ENCODE measurements around the gene GPRC5D. TPM values are rescaled to one million over a fixed set of nuclear protein-coding genes. Genes with fewer than 3 reads are reported as not detected.

Gene GPRC5D
- total and polyA plus RNA-seq, 8 donors = 0.69 to 1.7 (median 0.84) TPM; not detected in 2

DNA sequence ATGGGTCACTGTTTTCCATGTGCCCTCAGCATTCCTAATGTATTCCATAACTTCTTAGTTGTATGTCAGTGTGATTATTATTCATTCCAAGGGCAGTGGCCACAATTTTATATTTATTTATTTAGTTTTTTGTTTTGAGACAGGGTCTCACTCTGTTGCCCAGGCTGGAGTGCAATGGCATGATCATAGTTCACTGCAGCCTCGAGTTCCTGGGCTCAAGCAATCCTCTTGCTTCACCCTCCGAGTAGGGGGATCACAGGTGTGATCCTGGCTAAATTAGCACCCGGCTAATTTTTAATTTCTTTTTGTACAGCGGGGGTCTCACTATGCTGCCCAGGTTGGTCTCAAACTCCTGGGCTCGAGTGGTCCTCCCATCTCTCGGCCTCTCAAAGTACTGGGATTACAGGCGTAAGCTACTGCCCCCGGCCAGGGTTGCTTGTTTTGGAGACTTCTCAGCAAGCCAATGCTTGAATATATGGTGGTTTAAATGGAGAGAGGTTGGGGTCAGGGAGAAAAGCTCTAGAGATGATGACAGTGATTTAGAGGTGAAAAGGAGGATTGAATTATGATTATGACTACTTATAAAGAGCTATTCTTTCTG, 53.0 kb downstream of the GPRC5D start:
- Histone ChIP-seq H3K27ac (peak overlapping the region in 1 of 2 donors; percentile 72), H3K4me3 (no peak overlapping the region), H3K4me1 (peaks cover 18 to 22% of the 10 kb centered on the region in 2 donors), H3K9me3 (no peaks in the 10 kb centered on the region), H3K27me3 (peaks cover 0 to 5% of the 10 kb centered on the region in 2 donors), H3K36me3 (no peaks in the 10 kb centered on the region)
- intact Hi-C loops (cut with DNase I) = no loop called here
- TF ChIP-seq, protein P1, sequence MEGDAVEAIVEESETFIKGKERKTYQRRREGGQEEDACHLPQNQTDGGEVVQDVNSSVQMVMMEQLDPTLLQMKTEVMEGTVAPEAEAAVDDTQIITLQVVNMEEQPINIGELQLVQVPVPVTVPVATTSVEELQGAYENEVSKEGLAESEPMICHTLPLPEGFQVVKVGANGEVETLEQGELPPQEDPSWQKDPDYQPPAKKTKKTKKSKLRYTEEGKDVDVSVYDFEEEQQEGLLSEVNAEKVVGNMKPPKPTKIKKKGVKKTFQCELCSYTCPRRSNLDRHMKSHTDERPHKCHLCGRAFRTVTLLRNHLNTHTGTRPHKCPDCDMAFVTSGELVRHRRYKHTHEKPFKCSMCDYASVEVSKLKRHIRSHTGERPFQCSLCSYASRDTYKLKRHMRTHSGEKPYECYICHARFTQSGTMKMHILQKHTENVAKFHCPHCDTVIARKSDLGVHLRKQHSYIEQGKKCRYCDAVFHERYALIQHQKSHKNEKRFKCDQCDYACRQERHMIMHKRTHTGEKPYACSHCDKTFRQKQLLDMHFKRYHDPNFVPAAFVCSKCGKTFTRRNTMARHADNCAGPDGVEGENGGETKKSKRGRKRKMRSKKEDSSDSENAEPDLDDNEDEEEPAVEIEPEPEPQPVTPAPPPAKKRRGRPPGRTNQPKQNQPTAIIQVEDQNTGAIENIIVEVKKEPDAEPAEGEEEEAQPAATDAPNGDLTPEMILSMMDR (IDR thresholded peaks at IDR 0.05) = no peak
- ATAC-seq = no peak
- no peak for DNase-seq

DNA sequence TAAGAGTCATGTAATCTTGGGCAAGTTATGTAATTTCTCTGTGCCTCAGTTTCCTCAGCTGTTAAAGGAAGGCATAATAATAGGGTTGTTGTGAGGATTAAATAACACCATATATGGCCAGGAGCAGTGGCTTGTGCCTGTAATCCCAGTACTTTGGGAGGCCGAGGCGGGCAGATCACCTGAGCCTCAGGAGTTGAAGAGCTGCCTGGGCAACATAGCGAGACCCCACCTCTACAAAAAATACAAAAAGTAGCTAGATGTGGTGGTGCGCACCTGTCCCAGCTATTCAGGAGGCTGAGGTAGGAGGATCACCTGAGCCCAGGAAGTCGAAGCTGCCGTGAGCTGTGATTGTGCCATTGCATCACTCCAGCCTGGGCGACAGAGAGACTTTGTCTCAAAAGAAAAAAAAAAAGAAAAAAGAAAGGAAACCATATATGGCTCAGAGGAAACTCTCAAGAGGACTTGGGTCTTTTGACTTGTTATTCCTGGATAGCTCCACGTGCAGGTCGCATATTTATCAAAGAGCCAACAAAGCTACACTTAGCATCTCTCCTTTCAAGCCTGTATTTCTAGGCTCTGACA, 53.7 kb downstream of the GPRC5D start:
- peak overlapping the region in 1 of 2 donors; percentile 20 for H3K27ac ChIP-seq
- TF ChIP-seq, protein P1 (IDR thresholded peaks at IDR 0.05) = no peak
- DNase-seq (no peak), ATAC-seq (no peak)
- no peak overlapping the region for H3K4me3 ChIP-seq
- intact Hi-C loops (cut with DNase I) = no loop called here
- H3K36me3 ChIP-seq = no peaks in the 10 kb centered on the region
- H3K9me3 ChIP-seq = no peaks in the 10 kb centered on the region
- H3K27me3 ChIP-seq = peaks cover 0 to 10% of the 10 kb centered on the region in 2 donors
- peaks cover 18 to 22% of the 10 kb centered on the region in 2 donors for H3K4me1 ChIP-seq

DNA sequence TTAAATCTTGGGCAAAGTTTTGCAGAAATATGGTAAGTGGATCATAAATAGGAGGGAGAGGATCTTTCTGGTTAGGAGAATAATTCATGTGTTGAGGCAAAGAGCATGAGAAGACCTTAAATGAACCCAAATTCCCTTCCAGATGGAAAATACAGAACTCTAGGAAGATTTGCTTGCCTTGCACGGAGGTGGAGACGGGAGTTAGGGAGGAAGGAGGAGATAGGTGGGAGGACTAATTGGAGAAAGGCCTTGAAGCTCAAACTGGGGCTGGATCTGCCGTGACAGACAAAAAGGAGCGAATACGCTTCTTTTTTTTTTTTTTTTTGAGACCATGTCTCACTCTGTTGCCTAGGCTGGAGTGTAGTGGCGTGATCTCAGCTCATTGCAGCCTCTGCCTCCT, 54.7 kb downstream of the GPRC5D start:
- no peaks in the 10 kb centered on the region for H3K9me3 ChIP-seq
- TF ChIP-seq, protein P1 (IDR thresholded peaks at IDR 0.05) = no peak
- H3K36me3 ChIP-seq = no peaks in the 10 kb centered on the region
- H3K27me3 ChIP-seq = peaks cover 0 to 19% of the 10 kb centered on the region in 2 donors
- DNase-seq (no peak), ATAC-seq (no peak)
- H3K27ac ChIP-seq = peak overlapping the region in 1 of 2 donors; percentile 26
- intact Hi-C loops (cut with DNase I) = no loop called here
- H3K4me1 ChIP-seq = peaks cover 16 to 18% of the 10 kb centered on the region in 2 donors
- no peak overlapping the region for H3K4me3 ChIP-seq

DNA sequence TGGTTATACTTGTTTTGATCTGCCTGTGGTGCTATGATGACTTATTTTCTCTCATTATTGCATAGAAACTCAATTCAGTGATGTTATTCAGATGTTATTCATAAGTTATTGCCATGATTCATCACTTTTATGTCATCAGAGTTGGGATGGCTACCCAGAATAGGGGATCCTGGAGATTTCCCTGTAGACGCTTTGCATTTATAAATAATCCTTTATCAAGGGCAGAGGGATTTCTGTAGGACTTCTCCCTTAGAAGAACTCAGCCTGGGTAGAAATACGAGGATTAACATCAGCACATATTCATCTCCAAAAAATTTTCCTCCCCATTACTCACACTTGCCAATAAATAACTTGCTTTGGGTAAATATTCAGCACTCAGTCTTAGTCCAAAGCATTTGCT, 55.7 kb downstream of the GPRC5D start:
- no peak for DNase-seq
- H3K9me3 ChIP-seq = no peaks in the 10 kb centered on the region
- H3K36me3 ChIP-seq = no peaks in the 10 kb centered on the region
- intact Hi-C loops (cut with DNase I) = no loop called here
- peaks cover 14 to 23% of the 10 kb centered on the region in 2 donors for H3K4me1 ChIP-seq
- peak overlapping the region in 1 of 2 donors; percentile 42 for H3K4me3 ChIP-seq
- no peak for ATAC-seq
- TF ChIP-seq, protein P1 (IDR thresholded peaks at IDR 0.05) = no peak
- H3K27ac ChIP-seq = peak overlapping the region in 1 of 2 donors; percentile 8
- peaks cover 0 to 29% of the 10 kb centered on the region in 2 donors for H3K27me3 ChIP-seq

DNA sequence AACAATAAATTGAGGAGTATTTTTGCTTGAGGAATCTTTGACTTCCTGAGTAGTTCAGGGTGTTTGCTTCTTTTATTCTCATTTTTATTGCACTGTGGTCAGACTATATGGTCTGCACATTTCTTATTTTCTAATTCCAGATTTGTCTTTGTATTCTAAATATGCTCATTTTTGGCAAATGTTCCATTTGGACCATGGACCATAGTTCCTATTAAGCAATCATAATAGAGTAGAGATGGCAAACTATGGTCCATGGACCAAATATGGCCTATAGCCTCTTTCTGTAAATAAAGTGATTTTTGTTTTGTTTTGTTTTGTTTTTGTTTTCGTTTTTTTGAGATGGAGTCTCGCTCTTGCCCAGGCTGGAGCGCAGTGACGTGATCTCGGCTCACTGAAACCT, 58.5 kb downstream of the GPRC5D start:
- no peak for ATAC-seq
- H3K27me3 ChIP-seq = peaks cover 0 to 48% of the 10 kb centered on the region in 2 donors
- H3K36me3 ChIP-seq = no peaks in the 10 kb centered on the region
- peak overlapping the region; percentile 64 to 84 for H3K27ac ChIP-seq
- intact Hi-C loops (cut with DNase I) = no loop called here
- peak overlapping the region; percentile 42 to 49 for H3K4me3 ChIP-seq
- TF ChIP-seq, protein P1 (IDR thresholded peaks at IDR 0.05) = no peak
- H3K4me1 ChIP-seq = peaks cover 0 to 24% of the 10 kb centered on the region in 2 donors
- no peaks in the 10 kb centered on the region for H3K9me3 ChIP-seq
- DNase-seq = no peak

Data from left lung (tissue), 10 donors.